Immature natural killer cell (primary cell): Measurements from ENCODE around the gene SEC24D. TPM values are rescaled to one million over a fixed set of nuclear protein-coding genes. Genes with fewer than 3 reads are reported as not detected.

Experiments used
- DNase-seq, 3 donors: peaks; one replicate each; pipeline ENCODE4 v3.0.0; 2022; ENCODE audit warnings: mixed read lengths in 1 of 3
- H3K27ac Mint-ChIP-seq, 6 donors: one replicate each; pipeline ENCODE4 v1.8.0; 2020; ENCODE audit warnings: mixed read lengths in 6 of 6, mild to moderate bottlenecking in 5 of 6, inconsistent platforms in 4 of 6, moderate library complexity in 3 of 6
- H3K27me3 Mint-ChIP-seq, 3 donors: one replicate each; pipeline ENCODE4 v1.8.0; 2020 to 2021; ENCODE audit warnings: low read depth in 3 of 3, mild to moderate bottlenecking in 3 of 3, mixed read lengths in 3 of 3, moderate library complexity in 3 of 3, inconsistent platforms in 1 of 3
- H3K36me3 Mint-ChIP-seq, 3 donors: one replicate each; pipeline ENCODE4 v1.8.0; 2020; ENCODE audit warnings: mixed read lengths in 3 of 3, inconsistent platforms in 2 of 3, mild to moderate bottlenecking in 2 of 3
- H3K4me1 Mint-ChIP-seq, 2 donors: one replicate each; pipeline ENCODE4 v1.8.0; 2020; ENCODE audit warnings: inconsistent platforms in 2 of 2, mild to moderate bottlenecking in 2 of 2, mixed read lengths in 2 of 2, moderate library complexity in 1 of 2
- H3K4me3 Mint-ChIP-seq, 5 donors: one replicate each; pipeline ENCODE4 v1.8.0; 2020; ENCODE audit warnings: mild to moderate bottlenecking in 5 of 5, mixed read lengths in 5 of 5, inconsistent platforms in 3 of 5, moderate library complexity in 3 of 5
- H3K9me3 Mint-ChIP-seq, 6 donors: one replicate each; pipeline ENCODE4 v1.8.0; 2020; ENCODE audit warnings: mild to moderate bottlenecking in 6 of 6, mixed read lengths in 6 of 6, inconsistent platforms in 4 of 6, moderate library complexity in 3 of 6
- polyA plus RNA-seq, 3 donors: library from polyadenylated mRNA; unstranded; fragments of 300-500 nt; fragmentation: Illumina TruSeq; gene quantifications; one replicate each; pipeline ENCODE4 v1.2.3, GENCODE V29; 2021

Gene SEC24D
- polyA plus RNA-seq, 3 donors from 2014 or later: 15.1 to 39.0 (median 31.6) TPM

- Mint-ChIP-seq H3K27me3 (no peaks in the 10 kb centered on the region), H3K9me3 (no peaks in the 10 kb centered on the region), H3K4me1 (no peaks in the 10 kb centered on the region), H3K36me3 (peaks cover 12 to 28% (median 27%) of the 10 kb centered on the region in 3 donors), H3K27ac (no peak overlapping the region), H3K4me3 (no peak overlapping the region)
- no peak for DNase-seq
Observed at GRCh38 chr4:118757761-118758251, 78.1 kb downstream of the SEC24D start.

DNA sequence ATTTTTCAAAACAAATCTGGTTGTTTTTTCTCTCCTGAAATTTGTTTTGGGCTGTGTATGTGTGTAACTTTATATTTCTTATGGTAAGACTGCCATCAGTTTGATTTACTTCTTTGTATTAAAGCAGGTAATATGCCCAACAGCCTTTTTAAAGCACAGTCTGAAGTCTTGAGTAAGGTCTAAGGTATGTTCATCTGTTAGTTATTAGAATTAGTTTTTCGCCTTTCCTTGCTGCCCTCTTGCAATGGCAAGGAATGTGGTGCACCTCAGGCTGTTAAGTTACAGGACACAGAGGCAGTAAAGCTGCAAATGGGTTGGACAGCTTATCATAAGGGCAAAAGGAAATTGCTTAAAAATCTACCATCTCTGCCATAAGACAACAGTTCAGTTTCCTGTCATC is 79.0 kb downstream of the SEC24D start:
- no peak for DNase-seq
- H3K27ac Mint-ChIP-seq: no peak overlapping the region
- H3K9me3 Mint-ChIP-seq: no peaks in the 10 kb centered on the region
- H3K4me1 Mint-ChIP-seq: no peaks in the 10 kb centered on the region
- H3K36me3 Mint-ChIP-seq: peaks cover 14 to 31% (median 30%) of the 10 kb centered on the region in 3 donors
- H3K4me3 Mint-ChIP-seq: no peak overlapping the region
- no peaks in the 10 kb centered on the region for H3K27me3 Mint-ChIP-seq

- Mint-ChIP-seq H3K4me1 (no peaks in the 10 kb centered on the region), H3K9me3 (no peaks in the 10 kb centered on the region), H3K27ac (no peak overlapping the region), H3K36me3 (peaks cover 13 to 32% (median 30%) of the 10 kb centered on the region in 3 donors), H3K4me3 (no peak overlapping the region), H3K27me3 (peaks cover 0 to 3% (median 0%) of the 10 kb centered on the region in 3 donors)
- no peak for DNase-seq
Observed at GRCh38 chr4:118756429-118756828, 79.5 kb downstream of the SEC24D start.

DNA sequence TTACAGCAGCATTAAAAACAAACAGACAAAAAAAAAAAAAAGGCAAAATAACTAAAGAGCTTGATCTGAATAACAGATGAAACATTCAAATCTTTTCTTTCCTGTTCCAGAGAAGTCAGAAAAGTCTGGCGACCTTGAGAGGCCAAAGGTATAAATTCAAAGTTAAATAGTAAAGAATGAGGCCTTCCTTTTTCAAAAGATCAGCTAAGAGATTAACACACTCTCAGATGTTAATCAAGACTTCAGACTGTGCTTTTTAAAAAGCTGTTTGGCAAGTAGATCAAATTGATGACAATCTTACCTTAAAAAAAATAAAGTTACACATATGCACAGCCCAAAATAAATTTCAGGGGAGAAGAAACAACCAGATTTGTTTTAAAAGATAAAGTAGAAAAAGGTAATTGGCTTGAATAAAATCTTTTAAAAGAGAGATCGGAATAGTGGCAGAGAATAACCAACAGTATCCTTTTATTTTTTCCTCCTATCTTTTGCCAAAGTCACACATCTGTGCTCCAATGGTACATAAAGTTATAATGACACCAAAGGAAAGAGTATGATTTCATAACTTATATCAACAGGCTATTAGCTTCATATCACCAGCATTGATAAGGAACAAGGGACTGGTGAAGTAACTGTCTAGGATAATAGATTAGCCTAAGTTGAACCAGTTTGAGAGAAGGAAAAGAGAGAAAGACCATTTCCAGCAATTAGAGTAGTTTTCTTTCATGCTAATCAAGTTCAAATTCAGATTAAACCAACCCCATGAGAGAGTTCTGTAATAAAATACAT is 80.3 kb downstream of the SEC24D start:
- H3K27ac Mint-ChIP-seq: peak overlapping the region in 1 of 6 donors; percentile 57

GRCh38 chr4:118754890-118755289 is 81.0 kb downstream of the SEC24D start:
- Mint-ChIP-seq H3K36me3 (peaks cover 14 to 37% (median 32%) of the 10 kb centered on the region in 3 donors), H3K27me3 (peaks cover 0 to 3% (median 0%) of the 10 kb centered on the region in 3 donors), H3K4me1 (no peaks in the 10 kb centered on the region), H3K27ac (peak overlapping the region in 1 of 6 donors; percentile 57), H3K9me3 (no peaks in the 10 kb centered on the region), H3K4me3 (no peak overlapping the region)
- no peak for DNase-seq

More for the DNA sequence above, 80.3 kb downstream of the SEC24D start:
- peaks cover 0 to 3% (median 0%) of the 10 kb centered on the region in 3 donors for H3K27me3 Mint-ChIP-seq
- DNase-seq: no peak
- peaks cover 10 to 33% (median 32%) of the 10 kb centered on the region in 3 donors for H3K36me3 Mint-ChIP-seq
- no peaks in the 10 kb centered on the region for H3K9me3 Mint-ChIP-seq
- no peak overlapping the region for H3K4me3 Mint-ChIP-seq
- no peaks in the 10 kb centered on the region for H3K4me1 Mint-ChIP-seq

- no peaks in the 10 kb centered on the region for H3K9me3 Mint-ChIP-seq
- no peak overlapping the region for H3K27ac Mint-ChIP-seq
- H3K27me3 Mint-ChIP-seq: peaks cover 0 to 3% (median 0%) of the 10 kb centered on the region in 3 donors
- no peaks in the 10 kb centered on the region for H3K4me1 Mint-ChIP-seq
- no peak for DNase-seq
- peaks cover 14 to 40% (median 21%) of the 10 kb centered on the region in 3 donors for H3K36me3 Mint-ChIP-seq
- H3K4me3 Mint-ChIP-seq: no peak overlapping the region
Observed at GRCh38 chr4:118753685-118754084, 82.2 kb downstream of the SEC24D start.

DNA sequence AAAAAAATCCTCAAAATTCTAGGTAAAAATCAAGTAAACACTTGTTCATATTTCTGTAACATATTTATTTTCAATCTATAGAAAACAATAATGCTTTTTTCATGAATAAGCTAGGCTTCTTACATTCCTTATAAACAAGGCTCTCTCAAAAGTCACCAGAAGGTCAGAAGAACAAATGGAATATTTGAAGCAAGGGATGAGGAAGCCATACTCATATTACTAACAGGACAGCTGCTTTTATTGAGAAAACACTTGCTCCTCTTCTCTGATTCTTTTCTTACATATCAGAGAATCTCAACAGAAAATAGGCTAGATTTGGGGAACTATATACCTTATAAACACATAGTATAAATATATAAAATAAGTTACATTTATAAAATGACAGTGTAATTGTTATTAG is 82.8 kb downstream of the SEC24D start:
- no peaks in the 10 kb centered on the region for H3K9me3 Mint-ChIP-seq

DNA sequence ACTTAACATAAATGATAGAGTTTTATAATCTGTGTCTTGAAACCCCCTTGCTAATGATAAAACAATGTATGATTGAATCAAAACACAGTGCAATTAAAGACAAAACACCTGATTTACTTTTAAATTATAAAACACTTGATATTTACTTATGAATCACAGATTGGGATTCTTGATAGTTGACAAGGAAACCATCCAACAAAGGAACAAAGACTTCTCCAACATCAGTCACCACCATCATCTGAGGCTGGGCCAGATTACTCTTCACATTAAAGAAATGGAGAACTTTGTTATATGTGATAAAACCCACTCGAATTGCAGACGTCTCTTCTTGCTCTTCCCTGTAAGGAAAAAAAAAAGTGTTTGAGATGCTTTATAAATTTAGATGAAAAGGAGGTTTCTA is 83.4 kb downstream of the SEC24D start:
- Mint-ChIP-seq H3K9me3 (no peaks in the 10 kb centered on the region), H3K36me3 (peaks cover 14 to 39% (median 21%) of the 10 kb centered on the region in 3 donors), H3K27me3 (peaks cover 0 to 3% (median 0%) of the 10 kb centered on the region in 3 donors), H3K27ac (no peak overlapping the region), H3K4me1 (no peaks in the 10 kb centered on the region), H3K4me3 (no peak overlapping the region)
- no peak for DNase-seq

More for the DNA sequence above, 82.8 kb downstream of the SEC24D start:
- H3K4me3 Mint-ChIP-seq: no peak overlapping the region
- peaks cover 14 to 40% (median 21%) of the 10 kb centered on the region in 3 donors for H3K36me3 Mint-ChIP-seq
- H3K4me1 Mint-ChIP-seq: no peaks in the 10 kb centered on the region
- H3K27me3 Mint-ChIP-seq: peaks cover 0 to 3% (median 0%) of the 10 kb centered on the region in 3 donors
- no peak overlapping the region for H3K27ac Mint-ChIP-seq
- DNase-seq: no peak

GRCh38 chr4:118751629-118752323 is 84.2 kb downstream of the SEC24D start:
- H3K4me3 Mint-ChIP-seq: no peak overlapping the region

GRCh38 chr4:118749347-118749988 is 86.5 kb downstream of the SEC24D start:
- Mint-ChIP-seq H3K9me3 (no peaks in the 10 kb centered on the region), H3K36me3 (peaks cover 14 to 42% (median 18%) of the 10 kb centered on the region in 3 donors), H3K4me3 (no peak overlapping the region), H3K27ac (no peak overlapping the region), H3K4me1 (no peaks in the 10 kb centered on the region), H3K27me3 (peaks cover 0 to 3% (median 0%) of the 10 kb centered on the region in 3 donors)
- DNase-seq: no peak

More at GRCh38 chr4:118751629-118752323, 84.2 kb downstream of the SEC24D start:
- no peak for DNase-seq
- Mint-ChIP-seq H3K27ac (no peak overlapping the region), H3K4me1 (no peaks in the 10 kb centered on the region), H3K9me3 (no peaks in the 10 kb centered on the region), H3K36me3 (peaks cover 14 to 33% (median 15%) of the 10 kb centered on the region in 3 donors), H3K27me3 (peaks cover 0 to 3% (median 0%) of the 10 kb centered on the region in 3 donors)

DNA sequence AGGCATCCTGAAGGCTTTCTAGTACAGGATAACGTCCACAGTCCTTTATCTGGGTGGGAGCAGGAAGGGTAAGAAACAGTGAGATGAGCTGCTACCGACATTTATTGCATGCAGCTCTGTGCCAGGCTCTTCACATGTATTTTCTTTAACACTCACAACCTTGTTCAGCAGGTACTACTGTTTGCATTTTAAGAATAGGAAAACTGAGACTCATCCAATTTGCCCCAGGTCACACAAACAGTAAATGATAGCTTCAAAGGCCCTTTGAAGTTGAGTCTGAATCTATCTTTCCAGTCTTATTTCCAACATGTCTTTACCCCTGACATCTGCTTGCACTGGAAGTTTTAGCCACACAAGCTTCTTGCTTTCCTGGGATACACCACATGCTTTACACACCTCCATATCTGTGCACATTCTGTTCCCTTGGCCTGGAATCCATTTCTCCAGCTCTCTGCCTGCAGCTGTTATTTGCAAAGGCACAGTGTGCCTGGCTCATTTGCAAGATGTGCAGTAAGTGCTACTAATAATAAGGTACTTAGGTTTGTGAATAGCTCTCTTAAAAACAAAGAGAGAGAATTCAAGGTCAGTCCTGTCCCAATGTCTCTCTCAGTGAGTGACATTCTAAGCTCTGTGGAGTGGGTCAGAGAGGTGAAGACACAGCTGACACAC is 89.5 kb downstream of the SEC24D start:
- Mint-ChIP-seq H3K36me3 (peaks cover 14 to 47% (median 17%) of the 10 kb centered on the region in 3 donors), H3K27ac (peak overlapping the region in 1 of 6 donors; percentile 11), H3K9me3 (no peaks in the 10 kb centered on the region), H3K4me1 (no peaks in the 10 kb centered on the region), H3K27me3 (no peaks in the 10 kb centered on the region), H3K4me3 (no peak overlapping the region)
- DNase-seq: no peak

- DNase-seq: no peak
- Mint-ChIP-seq H3K27ac (no peak overlapping the region), H3K36me3 (peaks cover 12 to 48% (median 16%) of the 10 kb centered on the region in 3 donors), H3K27me3 (no peaks in the 10 kb centered on the region), H3K4me1 (no peaks in the 10 kb centered on the region), H3K9me3 (no peaks in the 10 kb centered on the region), H3K4me3 (no peak overlapping the region)
Observed at GRCh38 chr4:118745357-118745756, 90.6 kb downstream of the SEC24D start.

DNA sequence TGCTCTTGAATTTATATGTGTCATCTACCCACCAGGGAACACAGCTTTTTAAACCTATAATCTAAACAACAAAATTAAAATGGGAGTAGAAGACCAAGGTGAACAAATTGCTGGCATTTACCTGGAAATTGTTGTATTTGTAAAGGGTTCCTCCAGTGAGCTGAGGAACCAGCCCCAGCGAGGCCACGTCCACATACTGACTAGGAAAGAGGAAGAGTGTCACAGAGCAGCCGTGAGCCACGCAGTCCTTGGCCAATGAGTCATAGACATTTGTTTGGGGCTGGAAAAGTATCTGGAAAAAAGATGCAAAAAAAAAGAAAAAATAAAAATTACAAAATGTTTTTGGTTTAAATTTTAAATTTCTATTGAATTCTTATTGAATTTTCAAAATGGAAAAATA is 92.1 kb downstream of the SEC24D start:
- H3K9me3 Mint-ChIP-seq: no peaks in the 10 kb centered on the region
- H3K27me3 Mint-ChIP-seq: no peaks in the 10 kb centered on the region
- no peak overlapping the region for H3K27ac Mint-ChIP-seq
- H3K36me3 Mint-ChIP-seq: peaks cover 16 to 55% (median 26%) of the 10 kb centered on the region in 3 donors
- no peak overlapping the region for H3K4me3 Mint-ChIP-seq
- no peaks in the 10 kb centered on the region for H3K4me1 Mint-ChIP-seq
- DNase-seq: no peak
